Muscle layer of duodenum (tissue), 2 donors: ENCODE measurements around the gene TAF13.
"Not testable (repeated sequence)": the region's sequence is repeated elsewhere in the genome, so short reads cannot be mapped to it uniquely, and the experiment has no call there.

Experiments used
- H3K27ac ChIP-seq: one replicate; pipeline ENCODE4 v1.7.0; 2013; ENCODE audit warnings: mild to moderate bottlenecking, low read length
- H3K27me3 ChIP-seq: one replicate; pipeline ENCODE4 v1.7.0; 2013; ENCODE audit warnings: low read depth, mild to moderate bottlenecking, control low read depth, low read length
- H3K36me3 ChIP-seq, 2 donors: one replicate each; pipeline ENCODE4 v1.7.0; 2013; ENCODE audit warnings: low read length in 2 of 2, control low read depth in 1 of 2, mild to moderate bottlenecking in 1 of 2; ENCODE audit not compliant: insufficient read depth in 2 of 2, control insufficient read depth in 1 of 2
- H3K4me1 ChIP-seq, 2 donors: one replicate each; pipeline ENCODE4 v1.7.0; 2013; ENCODE audit warnings: low read length in 2 of 2, mild to moderate bottlenecking in 2 of 2, control low read depth in 1 of 2, moderate library complexity in 1 of 2; ENCODE audit not compliant: insufficient read depth in 2 of 2, control insufficient read depth in 1 of 2
- H3K4me3 ChIP-seq, 2 donors: one replicate each; pipeline ENCODE4 v1.7.0; 2013; ENCODE audit warnings: low read length in 2 of 2, low read depth in 1 of 2, mild to moderate bottlenecking in 1 of 2
- H3K9me3 ChIP-seq, 2 donors: one replicate each; pipeline ENCODE4 v1.7.0; 2013; ENCODE audit warnings: low read length in 2 of 2, control low read depth in 1 of 2, mild to moderate bottlenecking in 1 of 2; ENCODE audit not compliant: control insufficient read depth in 1 of 2
- donor health status: healthy.

The TAF13 gene

DNA sequence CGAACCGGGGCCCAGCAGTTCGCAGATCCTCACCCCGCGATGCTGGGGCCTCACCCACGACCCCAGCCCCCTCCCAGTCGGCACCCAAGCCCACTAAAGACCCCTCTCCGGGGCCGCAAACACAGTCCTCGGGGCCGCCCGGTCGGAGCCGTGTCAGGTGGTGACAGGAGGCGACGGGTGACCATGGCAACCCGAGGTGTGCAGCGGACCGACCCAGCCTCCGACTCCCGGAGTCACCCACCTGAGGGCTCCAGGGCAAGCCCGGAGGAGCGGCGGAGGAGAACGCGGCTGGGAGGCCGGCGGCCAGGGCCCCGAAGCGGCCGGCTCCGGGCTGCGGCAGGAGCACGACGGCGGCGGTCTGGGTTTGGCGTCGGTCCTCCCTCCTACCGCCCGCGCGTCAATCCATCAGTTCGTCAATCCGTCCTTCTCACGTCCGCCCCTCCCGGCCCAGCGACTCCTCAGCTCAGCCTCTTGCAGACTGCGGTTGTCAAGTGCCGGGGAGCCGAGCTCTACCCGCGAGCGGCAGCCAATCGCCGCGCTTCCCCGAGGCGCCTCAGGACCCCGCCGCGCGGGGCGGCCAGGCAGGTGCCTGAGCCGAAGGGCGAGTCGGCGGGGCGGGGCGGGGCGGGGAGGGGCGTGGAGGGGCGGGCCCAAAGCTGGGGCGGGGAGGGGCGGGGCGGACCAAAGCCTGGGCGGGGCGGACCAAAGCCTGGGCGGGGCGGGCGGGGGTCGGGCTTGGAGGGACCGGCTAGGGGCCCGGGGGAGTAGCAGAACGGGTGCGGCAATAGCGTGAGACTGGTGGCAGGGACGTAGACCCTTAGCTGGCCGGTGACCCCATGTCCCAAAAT lies 34.0 kb downstream of the TAF13 start, which contains the start of gene WDR47:
TSS of gene WDR47 (minus strand) at position 482 of the 848 bp plus-strand sequence. CDS start 18,590 bp downstream, outside the sequence.
- peaks cover 0 to 7% of the 10 kb centered on the region in 2 donors for H3K4me1 ChIP-seq
- peak within 1 kb of the TSS; percentile 84 to 96 for H3K4me3 ChIP-seq
- H3K27me3 ChIP-seq = no peaks in the 10 kb centered on the region
- H3K27ac ChIP-seq = peak within 1 kb of the TSS; percentile 39
- no peaks in the 10 kb centered on the region for H3K9me3 ChIP-seq
- H3K36me3 ChIP-seq = no peaks in the 10 kb centered on the region

- Histone ChIP-seq H3K4me3 (peak overlapping the region; percentile 76 to 96), H3K4me1 (peaks cover 0 to 7% of the 10 kb centered on the region in 2 donors), H3K27me3 (no peaks in the 10 kb centered on the region), H3K36me3 (no peaks in the 10 kb centered on the region), H3K9me3 (no peaks in the 10 kb centered on the region), H3K27ac (peak overlapping the region; percentile 39)
These were observed 34.7 kb downstream of the TAF13 start for GRCh38 chr1:109040989-109041620.

DNA sequence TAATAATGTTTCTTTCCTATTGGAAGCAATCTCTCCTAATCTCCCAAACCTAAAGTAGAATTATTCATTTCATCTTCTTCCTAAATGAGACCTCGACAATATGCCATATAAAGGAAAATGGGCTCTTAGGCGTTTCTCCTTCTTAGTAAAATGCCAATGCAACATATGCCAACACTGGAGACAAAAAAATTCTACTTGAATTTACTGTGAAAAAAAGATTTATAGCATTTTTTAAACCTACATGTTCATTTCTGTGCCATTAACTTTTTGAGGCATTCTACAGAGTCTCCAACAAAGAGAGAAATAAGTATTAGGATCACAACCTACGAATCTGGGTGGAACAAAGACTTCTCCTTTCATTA lies 35.2 kb downstream of the TAF13 start:
- Histone ChIP-seq H3K27ac (no peak overlapping the region), H3K4me1 (peaks cover 0 to 7% of the 10 kb centered on the region in 2 donors), H3K9me3 (no peaks in the 10 kb centered on the region), H3K36me3 (no peaks in the 10 kb centered on the region), H3K27me3 (no peaks in the 10 kb centered on the region), H3K4me3 (peak overlapping the region; percentile 76 to 96)

- no peak overlapping the region for H3K4me3 ChIP-seq
- H3K9me3 ChIP-seq = no peaks in the 10 kb centered on the region
- H3K27ac ChIP-seq = no peak overlapping the region
- H3K27me3 ChIP-seq = no peaks in the 10 kb centered on the region
- no peaks in the 10 kb centered on the region for H3K4me1 ChIP-seq
- no peaks in the 10 kb centered on the region for H3K36me3 ChIP-seq
These were observed 41.4 kb downstream of the TAF13 start for GRCh38 chr1:109034382-109034781.

DNA sequence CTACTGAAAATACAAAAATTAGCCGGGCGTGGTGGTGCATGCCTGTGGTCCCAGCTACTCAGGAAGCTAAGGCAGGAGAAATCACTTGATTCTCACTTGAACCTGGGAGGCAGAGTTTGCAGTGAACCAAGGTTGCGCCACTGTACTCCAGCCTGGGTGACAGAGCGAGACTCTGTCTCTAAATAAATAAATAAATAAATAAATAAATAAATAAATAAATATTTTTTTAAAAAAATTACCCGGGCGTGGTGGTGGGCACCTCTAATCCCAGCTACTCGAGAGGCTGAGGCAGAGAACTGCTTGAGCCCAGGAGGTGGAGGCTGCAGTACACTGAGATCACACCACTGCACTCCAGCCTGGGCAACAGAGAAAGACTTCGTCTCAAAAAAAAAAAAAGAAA lies 46.3 kb downstream of the TAF13 start:
- not testable (repeated sequence) for H3K4me1 ChIP-seq, H3K9me3 ChIP-seq, H3K27ac ChIP-seq, H3K27me3 ChIP-seq, H3K36me3 ChIP-seq, H3K4me3 ChIP-seq

GRCh38 chr1:109027841-109028240 lies 48.0 kb downstream of the TAF13 start:
- no peaks in the 10 kb centered on the region for H3K36me3 ChIP-seq
- no peaks in the 10 kb centered on the region for H3K27me3 ChIP-seq
- H3K4me3 ChIP-seq = no peak overlapping the region
- no peak overlapping the region for H3K27ac ChIP-seq
- no peaks in the 10 kb centered on the region for H3K9me3 ChIP-seq
- no peaks in the 10 kb centered on the region for H3K4me1 ChIP-seq

DNA sequence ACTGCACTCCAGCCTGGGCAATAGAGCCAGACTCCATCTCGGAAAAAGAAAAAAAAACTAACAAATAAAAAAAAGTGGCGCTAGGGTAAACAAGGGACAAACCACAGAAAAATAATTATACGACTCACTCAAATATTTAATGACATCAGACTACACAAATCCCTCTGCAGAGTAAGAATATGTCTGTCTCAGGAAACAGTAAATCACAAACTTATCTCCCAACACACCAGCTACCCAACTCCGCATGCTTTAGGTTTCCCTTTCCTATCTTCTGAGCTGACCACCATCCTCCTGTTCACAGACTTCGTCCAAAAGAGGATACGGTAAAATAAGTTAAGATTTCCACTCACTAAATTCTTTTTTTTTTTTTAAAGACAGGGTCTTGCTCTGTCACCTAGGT lies 50.1 kb downstream of the TAF13 start:
- H3K36me3 ChIP-seq = no peaks in the 10 kb centered on the region
- H3K4me1 ChIP-seq = no peaks in the 10 kb centered on the region
- no peaks in the 10 kb centered on the region for H3K9me3 ChIP-seq
- H3K27ac ChIP-seq = no peak overlapping the region
- no peak overlapping the region for H3K4me3 ChIP-seq
- no peaks in the 10 kb centered on the region for H3K27me3 ChIP-seq

GRCh38 chr1:109024646-109025045 lies 51.2 kb downstream of the TAF13 start:
- no peaks in the 10 kb centered on the region for H3K4me1 ChIP-seq
- H3K9me3 ChIP-seq = no peaks in the 10 kb centered on the region
- no peaks in the 10 kb centered on the region for H3K36me3 ChIP-seq
- no peaks in the 10 kb centered on the region for H3K27me3 ChIP-seq
- H3K4me3 ChIP-seq = no peak overlapping the region
- H3K27ac ChIP-seq = no peak overlapping the region

- Histone ChIP-seq H3K9me3 (peaks cover 2 to 4% of the 10 kb centered on the region in 2 donors), H3K36me3 (peaks cover 9 to 13% of the 10 kb centered on the region in 2 donors), H3K4me3 (no peak overlapping the region), H3K27ac (no peak overlapping the region), H3K4me1 (no peaks in the 10 kb centered on the region), H3K27me3 (no peaks in the 10 kb centered on the region)
These were observed 55.0 kb downstream of the TAF13 start for GRCh38 chr1:109020693-109021257.

DNA sequence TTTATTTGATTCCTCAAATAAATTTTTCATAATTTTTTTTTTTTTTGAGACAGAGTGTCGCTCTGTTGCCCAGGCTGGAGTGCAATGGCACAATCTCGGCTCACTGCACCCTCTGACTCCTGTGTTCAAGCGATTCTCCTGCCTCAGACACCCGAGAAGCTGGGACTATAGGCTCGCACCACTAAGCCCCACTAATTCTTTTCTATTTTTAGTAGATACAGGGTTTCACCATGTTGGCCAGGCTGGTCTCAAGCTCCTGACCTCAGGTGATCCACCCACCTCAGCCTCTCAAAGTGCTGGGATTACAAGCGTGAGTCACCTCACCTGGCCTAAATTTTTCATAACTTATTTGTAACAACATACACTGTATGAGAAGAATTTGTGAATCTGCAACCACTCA lies 58.1 kb downstream of the TAF13 start:
- not testable (repeated sequence) for H3K27me3 ChIP-seq, H3K4me1 ChIP-seq, H3K27ac ChIP-seq, H3K9me3 ChIP-seq, H3K4me3 ChIP-seq
- H3K36me3 ChIP-seq = peaks cover 20 to 22% of the 10 kb centered on the region in 2 donors

DNA sequence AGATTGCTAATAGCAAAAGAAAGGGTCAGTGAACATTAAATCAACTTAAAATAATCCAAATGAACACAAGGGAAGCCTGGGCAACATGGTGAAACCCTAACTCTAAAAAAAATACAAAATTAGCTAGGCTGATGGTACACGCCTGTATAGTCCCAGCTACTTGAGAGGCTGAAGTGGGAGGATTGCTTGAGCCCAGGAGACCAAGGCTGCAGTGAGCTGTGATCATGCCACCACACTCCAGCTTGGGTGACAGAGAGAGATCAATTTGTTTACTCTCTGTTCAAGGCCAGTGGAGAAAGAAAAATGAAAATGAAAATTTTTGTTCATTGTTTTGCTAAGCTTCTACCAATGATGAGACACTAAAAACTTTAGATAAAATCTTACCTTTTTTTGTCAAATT lies 58.7 kb downstream of the TAF13 start:
- no peaks in the 10 kb centered on the region for H3K4me1 ChIP-seq
- H3K4me3 ChIP-seq = no peak overlapping the region
- peaks cover 2 to 4% of the 10 kb centered on the region in 2 donors for H3K9me3 ChIP-seq
- no peaks in the 10 kb centered on the region for H3K27me3 ChIP-seq
- H3K36me3 ChIP-seq = peaks cover 24 to 25% of the 10 kb centered on the region in 2 donors
- H3K27ac ChIP-seq = no peak overlapping the region
